ENCODE data around the gene RASAL1. TPM values are rescaled to one million over a fixed set of nuclear protein-coding genes. Genes with fewer than 3 reads are reported as not detected.

The RASAL1 gene
- total RNA-seq, 1 donor from 2014 or later, result 11.0 TPM

- DNase-seq (ENCODE audit: extremely low spot score in 2 of 2), result no peak
- Histone ChIP-seq H3K27me3 (no peaks in the 10 kb centered on the region), H3K27ac (no peak overlapping the region)
Measured at GRCh38 chr12:113096675-113097461, 38.7 kb downstream of the RASAL1 start.

GRCh38 chr12:113095405-113095804, 40.2 kb downstream of the RASAL1 start:
- peaks cover 10% of the 10 kb centered on the region for H3K4me1 ChIP-seq
- DNase-seq (ENCODE audit: extremely low spot score in 2 of 2), result no peak
- TF ChIP-seq POLR2AphosphoS5 (IDR thresholded peaks at IDR 0.05; ENCODE audit: insufficient read depth in 1 of 2, low read depth in 1 of 2), result no peak
- TF ChIP-seq CTCF (IDR thresholded peaks at IDR 0.05), result no peak
- TF ChIP-seq POLR2A (IDR thresholded peaks at IDR 0.05), result no peak
- H3K4me3 ChIP-seq, result no peak overlapping the region
- no peaks in the 10 kb centered on the region for H3K9me3 ChIP-seq
- no peaks in the 10 kb centered on the region for H3K36me3 ChIP-seq
- intact Hi-C loops (cut with DNase I), result no loop called here
- H3K27me3 ChIP-seq, result no peaks in the 10 kb centered on the region
- no peak overlapping the region for H3K27ac ChIP-seq

More at GRCh38 chr12:113096675-113097461, 38.7 kb downstream of the RASAL1 start:
- H3K4me1 ChIP-seq, result peaks cover 10% of the 10 kb centered on the region
- intact Hi-C loops (cut with DNase I), result no loop called here
- no peaks in the 10 kb centered on the region for H3K9me3 ChIP-seq
- H3K36me3 ChIP-seq, result no peaks in the 10 kb centered on the region
- TF ChIP-seq CTCF (IDR thresholded peaks at IDR 0.05), result no peak
- TF ChIP-seq POLR2AphosphoS5 (IDR thresholded peaks at IDR 0.05; ENCODE audit: insufficient read depth in 1 of 2, low read depth in 1 of 2), result no peak
- no peak for TF ChIP-seq POLR2A (IDR thresholded peaks at IDR 0.05)
- no peak overlapping the region for H3K4me3 ChIP-seq

GRCh38 chr12:113094738-113095137, 40.8 kb downstream of the RASAL1 start:
- intact Hi-C loops (cut with DNase I), result no loop called here
- no peak for DNase-seq (ENCODE audit: extremely low spot score in 2 of 2)
- H3K4me1 ChIP-seq, result peaks cover 10% of the 10 kb centered on the region
- H3K27me3 ChIP-seq, result no peaks in the 10 kb centered on the region
- TF ChIP-seq POLR2A (IDR thresholded peaks at IDR 0.05) (no peak), CTCF (IDR thresholded peaks at IDR 0.05) (no peak), POLR2AphosphoS5 (IDR thresholded peaks at IDR 0.05; ENCODE audit: insufficient read depth in 1 of 2, low read depth in 1 of 2) (no peak)
- no peak overlapping the region for H3K27ac ChIP-seq
- no peaks in the 10 kb centered on the region for H3K9me3 ChIP-seq
- no peak overlapping the region for H3K4me3 ChIP-seq
- no peaks in the 10 kb centered on the region for H3K36me3 ChIP-seq

GRCh38 chr12:113093409-113094101, 42.0 kb downstream of the RASAL1 start:
- H3K4me1 ChIP-seq, result peaks cover 6% of the 10 kb centered on the region
- H3K36me3 ChIP-seq, result no peaks in the 10 kb centered on the region
- H3K27ac ChIP-seq, result no peak overlapping the region
- TF ChIP-seq POLR2AphosphoS5 (IDR thresholded peaks at IDR 0.05; ENCODE audit: insufficient read depth in 1 of 2, low read depth in 1 of 2), result no peak
- no peak for TF ChIP-seq POLR2A (IDR thresholded peaks at IDR 0.05)
- no peak for TF ChIP-seq CTCF (IDR thresholded peaks at IDR 0.05)
- no peaks in the 10 kb centered on the region for H3K27me3 ChIP-seq
- no peak overlapping the region for H3K4me3 ChIP-seq
- no peak for DNase-seq (ENCODE audit: extremely low spot score in 2 of 2)
- intact Hi-C loops (cut with DNase I), result no loop called here
- H3K9me3 ChIP-seq, result no peaks in the 10 kb centered on the region
